Nephron (organoid): ENCODE measurements around the gene TSPAN7.

Experiments used
- H3K27ac Mint-ChIP-seq, 3 experiments: 2 replicates each; pipeline ENCODE4 v1.8.0; 2020; ENCODE audit warnings: mixed read lengths in 3 of 3, mild to moderate bottlenecking in 2 of 3, moderate library complexity in 1 of 3
- H3K27me3 Mint-ChIP-seq: 2 replicates; pipeline ENCODE4 v1.8.0; 2021; ENCODE audit warnings: low read depth, mild to moderate bottlenecking, moderate library complexity, mixed read lengths
- H3K36me3 Mint-ChIP-seq: 2 replicates; pipeline ENCODE4 v1.8.0; 2020; ENCODE audit warnings: low read depth, mixed read lengths
- H3K4me1 Mint-ChIP-seq: 2 replicates; pipeline ENCODE4 v1.8.0; 2020; ENCODE audit warnings: mixed read lengths
- H3K4me3 Mint-ChIP-seq, 3 experiments: 2 replicates each; pipeline ENCODE4 v1.8.0; 2020; ENCODE audit warnings: mild to moderate bottlenecking in 3 of 3, mixed read lengths in 3 of 3, moderate library complexity in 2 of 3
- H3K9me3 Mint-ChIP-seq: 2 replicates; pipeline ENCODE4 v1.8.0; 2020; ENCODE audit warnings: mixed read lengths
- CTCF ChIP-seq, 3 experiments: fragments of 200-600 bp; sonication (generic); IDR thresholded peaks; one replicate each; pipeline ENCODE4 v1.5.0; 2021; ENCODE audit warnings: antibody characterized with exemption in 3 of 3; ENCODE audit not compliant: unreplicated experiment in 3 of 3

The TSPAN7 gene

GRCh38 chrX:38612281-38612680 lies 50.9 kb downstream of the TSPAN7 start:
- Mint-ChIP-seq H3K36me3 (no peaks in the 10 kb centered on the region), H3K9me3 (peaks cover 3% of the 10 kb centered on the region), H3K4me1 (no peaks in the 10 kb centered on the region), H3K27me3 (no peaks in the 10 kb centered on the region), H3K27ac (no peak overlapping the region), H3K4me3 (peak overlapping the region in 1 of 3 experiments; percentile 72)
- no peak for TF ChIP-seq CTCF (IDR thresholded peaks at IDR 0.05; ENCODE audit: unreplicated experiment in 3 of 3)

GRCh38 chrX:38614485-38614884 lies 53.1 kb downstream of the TSPAN7 start:
- Mint-ChIP-seq H3K9me3 (peaks cover 3% of the 10 kb centered on the region), H3K4me1 (no peaks in the 10 kb centered on the region), H3K36me3 (no peaks in the 10 kb centered on the region), H3K27ac (no peak overlapping the region), H3K27me3 (no peaks in the 10 kb centered on the region), H3K4me3 (peak overlapping the region in 1 of 3 experiments; percentile 62)
- no peak for TF ChIP-seq CTCF (IDR thresholded peaks at IDR 0.05; ENCODE audit: unreplicated experiment in 3 of 3)

- H3K9me3 Mint-ChIP-seq = peaks cover 3% of the 10 kb centered on the region
- no peak for TF ChIP-seq CTCF (IDR thresholded peaks at IDR 0.05; ENCODE audit: unreplicated experiment in 3 of 3)
- H3K27ac Mint-ChIP-seq = no peak overlapping the region
- H3K27me3 Mint-ChIP-seq = no peaks in the 10 kb centered on the region
- H3K4me3 Mint-ChIP-seq = no peak overlapping the region
- no peaks in the 10 kb centered on the region for H3K36me3 Mint-ChIP-seq
- H3K4me1 Mint-ChIP-seq = no peaks in the 10 kb centered on the region
Observed at GRCh38 chrX:38616904-38617303, 55.6 kb downstream of the TSPAN7 start.

- no peak for TF ChIP-seq CTCF (IDR thresholded peaks at IDR 0.05; ENCODE audit: unreplicated experiment in 3 of 3)
- H3K4me3 Mint-ChIP-seq = no peak overlapping the region
- H3K36me3 Mint-ChIP-seq = no peaks in the 10 kb centered on the region
- peaks cover 3% of the 10 kb centered on the region for H3K9me3 Mint-ChIP-seq
- no peaks in the 10 kb centered on the region for H3K4me1 Mint-ChIP-seq
- H3K27me3 Mint-ChIP-seq = no peaks in the 10 kb centered on the region
- no peak overlapping the region for H3K27ac Mint-ChIP-seq
Observed at GRCh38 chrX:38618180-38618579, 56.8 kb downstream of the TSPAN7 start.

- no peak overlapping the region for H3K27ac Mint-ChIP-seq
- TF ChIP-seq CTCF (IDR thresholded peaks at IDR 0.05; ENCODE audit: unreplicated experiment in 3 of 3) = no peak
- no peak overlapping the region for H3K4me3 Mint-ChIP-seq
- H3K4me1 Mint-ChIP-seq = no peaks in the 10 kb centered on the region
- no peaks in the 10 kb centered on the region for H3K36me3 Mint-ChIP-seq
- H3K9me3 Mint-ChIP-seq = peaks cover 5% of the 10 kb centered on the region
- no peaks in the 10 kb centered on the region for H3K27me3 Mint-ChIP-seq
Observed at GRCh38 chrX:38620623-38621022, 59.3 kb downstream of the TSPAN7 start.

- no peak for TF ChIP-seq CTCF (IDR thresholded peaks at IDR 0.05; ENCODE audit: unreplicated experiment in 3 of 3)
- Mint-ChIP-seq H3K4me1 (no peaks in the 10 kb centered on the region), H3K36me3 (no peaks in the 10 kb centered on the region), H3K27me3 (no peaks in the 10 kb centered on the region), H3K9me3 (peaks cover 5% of the 10 kb centered on the region), H3K4me3 (no peak overlapping the region), H3K27ac (no peak overlapping the region)
Observed at GRCh38 chrX:38626296-38626695, 65.0 kb downstream of the TSPAN7 start.
